HEK293 (cell line): ENCODE data around the gene PHF10.

Experiments
- CTCF ChIA-PET: fragments of 350-600 bp; formaldehyde crosslinking; extraction: SDS; loops from one replicate; lab custom pipeline; 2021; ENCODE audit warnings: antibody characterized with exemption; lab: Yijun Ruan, JAX
- POLR2A ChIA-PET: fragments of 300-600 bp; formaldehyde crosslinking; extraction: SDS; loops from one replicate; lab custom pipeline; 2020; ENCODE audit warnings: antibody characterized with exemption, inconsistent platforms; lab: Yijun Ruan, JAX
- H3K27ac ChIP-seq: fragments of 200-500 bp; sonication (Bioruptor generic); 2 replicates; pipeline ENCODE4 v1.5.1; 2014; ENCODE audit warnings: low read depth, low read length, control low read depth, inconsistent platforms; ENCODE audit errors: extremely low read depth
- H3K36me3 ChIP-seq, 2 experiments: fragments of 200-500 bp in 1 of 2; sonication (Bioruptor generic) in 1 of 2; 1 replicate in 1 of 2; 2 replicates in 1 of 2; pipeline ENCODE4 v1.5.1; 2014 to 2017; ENCODE audit warnings: inconsistent platforms in 2 of 2, low read length in 2 of 2; ENCODE audit not compliant: control insufficient read depth in 2 of 2, insufficient read depth in 1 of 2
- H3K4me1 ChIP-seq: fragments of 200-500 bp; sonication (Bioruptor generic); 2 replicates; pipeline ENCODE4 v1.5.1; 2014; ENCODE audit warnings: mild to moderate bottlenecking, low read length, inconsistent platforms; ENCODE audit not compliant: control insufficient read depth, insufficient read depth
- H3K4me3 ChIP-seq: 2 replicates; pipeline ENCODE4 v1.5.1; 2011; ENCODE audit warnings: low read depth, mild to moderate bottlenecking, control low read depth, low read length, moderate library complexity
- H3K9me3 ChIP-seq: fragments of 200-500 bp; sonication (Bioruptor generic); 2 replicates; pipeline ENCODE4 v1.5.1; 2014; ENCODE audit warnings: low read depth, low read length, inconsistent platforms; ENCODE audit not compliant: control insufficient read depth, insufficient read depth
- GLIS2 ChIP-seq: fragments of 450-650 bp; formaldehyde crosslinking; IDR thresholded peaks from 2 replicates; pipeline ENCODE4 v1.5.1; 2016; ENCODE audit warnings: missing biosample characterization, missing genetic modification characterization
- HOXA7 ChIP-seq: sonication (generic); formaldehyde crosslinking; IDR thresholded peaks from 2 replicates; pipeline ENCODE4 v1.8.1; 2022; ENCODE audit warnings: missing genetic modification reagents, borderline replicate concordance
- ZBTB20 ChIP-seq: fragments of 450-650 bp; formaldehyde crosslinking; IDR thresholded peaks from 2 replicates; pipeline ENCODE4 v1.5.1; 2016; ENCODE audit warnings: missing biosample characterization, missing genetic modification characterization
- ZBTB8A ChIP-seq: fragments of 450-650 bp; formaldehyde crosslinking; IDR thresholded peaks from 2 replicates; pipeline ENCODE4 v1.5.1; 2016; ENCODE audit warnings: missing biosample characterization, missing genetic modification characterization
- ZNF155 ChIP-seq: fragments of 450-650 bp; formaldehyde crosslinking; IDR thresholded peaks from 2 replicates; pipeline ENCODE4 v1.5.1; 2016; ENCODE audit warnings: missing biosample characterization, missing genetic modification characterization
- ZNF169 ChIP-seq: fragments of 450-650 bp; formaldehyde crosslinking; IDR thresholded peaks from 2 replicates; pipeline ENCODE4 v1.5.1; 2016; ENCODE audit warnings: missing biosample characterization, missing genetic modification characterization
- ZNF416 ChIP-seq: fragments of 450-650 bp; formaldehyde crosslinking; IDR thresholded peaks from 2 replicates; pipeline ENCODE4 v1.5.1; 2016; ENCODE audit warnings: missing biosample characterization, missing genetic modification characterization
- ZNF514 ChIP-seq: fragments of 450-650 bp; formaldehyde crosslinking; IDR thresholded peaks from 2 replicates; pipeline ENCODE4 v1.5.1; 2016; ENCODE audit warnings: missing biosample characterization, missing genetic modification characterization
- ZNF529 ChIP-seq: fragments of 450-650 bp; formaldehyde crosslinking; IDR thresholded peaks from 2 replicates; pipeline ENCODE4 v1.5.1; 2017; ENCODE audit warnings: missing genetic modification characterization, missing biosample characterization; ENCODE audit not compliant: insufficient replicate concordance
- ZNF571 ChIP-seq: fragments of 450-650 bp; formaldehyde crosslinking; IDR thresholded peaks from 2 replicates; pipeline ENCODE4 v1.5.0; 2017; ENCODE audit warnings: missing biosample characterization, missing genetic modification characterization
- ZNF654 ChIP-seq: fragments of 450-650 bp; formaldehyde crosslinking; IDR thresholded peaks from 2 replicates; pipeline ENCODE4 v1.5.1; 2016; ENCODE audit warnings: low read depth, missing biosample characterization, missing genetic modification characterization
- ZNF670 ChIP-seq: fragments of 450-650 bp; formaldehyde crosslinking; IDR thresholded peaks from 2 replicates; pipeline ENCODE4 v1.5.1; 2016; ENCODE audit warnings: missing biosample characterization, missing genetic modification characterization, low read depth
- ZNF677 ChIP-seq: fragments of 450-650 bp; IDR thresholded peaks from 2 replicates; pipeline ENCODE4 v1.5.0; 2018; ENCODE audit warnings: missing biosample characterization, mild to moderate bottlenecking, missing genetic modification characterization, moderate library complexity
- ZNF76 ChIP-seq: fragments of 450-650 bp; formaldehyde crosslinking; IDR thresholded peaks from 2 replicates; pipeline ENCODE4; 2016; ENCODE audit warnings: low read depth, missing biosample characterization, missing genetic modification characterization, borderline replicate concordance
- ZNF791 ChIP-seq: fragments of 450-650 bp; formaldehyde crosslinking; IDR thresholded peaks from 2 replicates; pipeline ENCODE4 v1.5.1; 2016; ENCODE audit warnings: missing biosample characterization, missing genetic modification characterization
- TF ChIP-seq, protein P1 (sequence below): fragments of 450-650 bp; formaldehyde crosslinking; IDR thresholded peaks from 2 replicates; pipeline ENCODE4 v1.5.1; 2017; ENCODE audit warnings: missing biosample characterization, missing genetic modification characterization
- TF ChIP-seq, protein P2 (sequence below): fragments of 450-650 bp; formaldehyde crosslinking; IDR thresholded peaks from 2 replicates; pipeline ENCODE4 v1.5.1; 2016; ENCODE audit warnings: missing biosample characterization, missing genetic modification characterization, low read depth
- TF ChIP-seq, protein P3 (sequence below): fragments of 450-650 bp; formaldehyde crosslinking; IDR thresholded peaks from 2 replicates; pipeline ENCODE4 v1.5.1; 2016; ENCODE audit warnings: missing biosample characterization, missing genetic modification characterization
- TF ChIP-seq, protein P4 (sequence below): fragments of 450-650 bp; formaldehyde crosslinking; IDR thresholded peaks from 2 replicates; pipeline ENCODE4 v1.5.1; 2017; ENCODE audit warnings: missing biosample characterization, mild to moderate bottlenecking, missing genetic modification characterization, moderate library complexity
- TF ChIP-seq, protein P5 (sequence below): fragments of 450-650 bp; formaldehyde crosslinking; IDR thresholded peaks from 2 replicates; pipeline ENCODE4 v1.5.1; 2016; ENCODE audit warnings: missing biosample characterization, missing genetic modification characterization
- TF ChIP-seq, protein P6 (sequence below): fragments of 450-650 bp; formaldehyde crosslinking; IDR thresholded peaks from 2 replicates; pipeline ENCODE4 v1.5.1; 2016; ENCODE audit warnings: missing biosample characterization, missing genetic modification characterization

PHF10 gene

DNA sequence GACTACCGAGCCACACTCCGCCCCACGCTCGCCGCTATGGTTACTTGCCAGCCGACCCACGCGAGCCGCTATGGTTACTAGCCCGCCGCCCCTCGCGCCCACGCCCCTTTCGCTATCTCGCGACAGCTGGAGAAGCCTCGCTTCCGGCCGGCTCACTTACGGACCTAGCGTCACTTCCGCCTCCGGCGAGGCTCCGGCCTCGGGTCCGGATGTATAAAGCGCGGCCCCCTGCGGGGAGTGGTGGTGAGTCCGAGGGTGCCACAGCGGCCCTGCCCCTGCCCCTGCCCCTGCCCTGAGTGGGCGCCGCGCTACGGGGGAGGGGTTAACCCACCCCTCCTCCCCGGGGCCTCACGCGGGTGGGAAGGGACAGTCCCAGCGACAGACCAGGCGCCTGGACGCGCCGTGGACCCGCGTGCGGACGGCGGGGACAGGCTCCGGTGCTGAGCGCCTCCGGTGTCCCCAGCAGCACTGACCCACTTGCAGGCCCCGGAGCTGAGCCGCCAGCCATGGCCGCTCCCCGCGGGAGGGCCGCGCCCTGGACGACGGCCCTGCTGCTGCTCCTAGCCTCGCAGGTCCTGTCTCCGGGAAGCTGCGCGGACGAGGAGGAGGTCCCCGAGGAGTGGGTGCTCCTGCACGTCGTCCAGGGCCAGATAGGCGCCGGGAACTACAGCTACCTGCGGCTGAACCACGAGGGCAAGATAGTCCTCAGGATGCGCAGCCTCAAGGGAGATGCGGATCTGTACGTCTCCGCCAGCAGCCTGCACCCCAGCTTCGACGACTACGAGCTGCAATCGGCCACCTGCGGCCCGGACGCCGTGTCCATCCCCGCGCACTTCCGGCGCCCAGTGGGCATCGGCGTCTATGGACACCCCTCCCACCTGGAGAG lies 22.1 kb downstream of the PHF10 start, which contains the start of the genes C6orf120 and WDR27 (continued):
- TF ChIP-seq, protein P1, sequence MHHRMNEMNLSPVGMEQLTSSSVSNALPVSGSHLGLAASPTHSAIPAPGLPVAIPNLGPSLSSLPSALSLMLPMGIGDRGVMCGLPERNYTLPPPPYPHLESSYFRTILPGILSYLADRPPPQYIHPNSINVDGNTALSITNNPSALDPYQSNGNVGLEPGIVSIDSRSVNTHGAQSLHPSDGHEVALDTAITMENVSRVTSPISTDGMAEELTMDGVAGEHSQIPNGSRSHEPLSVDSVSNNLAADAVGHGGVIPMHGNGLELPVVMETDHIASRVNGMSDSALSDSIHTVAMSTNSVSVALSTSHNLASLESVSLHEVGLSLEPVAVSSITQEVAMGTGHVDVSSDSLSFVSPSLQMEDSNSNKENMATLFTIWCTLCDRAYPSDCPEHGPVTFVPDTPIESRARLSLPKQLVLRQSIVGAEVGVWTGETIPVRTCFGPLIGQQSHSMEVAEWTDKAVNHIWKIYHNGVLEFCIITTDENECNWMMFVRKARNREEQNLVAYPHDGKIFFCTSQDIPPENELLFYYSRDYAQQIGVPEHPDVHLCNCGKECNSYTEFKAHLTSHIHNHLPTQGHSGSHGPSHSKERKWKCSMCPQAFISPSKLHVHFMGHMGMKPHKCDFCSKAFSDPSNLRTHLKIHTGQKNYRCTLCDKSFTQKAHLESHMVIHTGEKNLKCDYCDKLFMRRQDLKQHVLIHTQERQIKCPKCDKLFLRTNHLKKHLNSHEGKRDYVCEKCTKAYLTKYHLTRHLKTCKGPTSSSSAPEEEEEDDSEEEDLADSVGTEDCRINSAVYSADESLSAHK (tag by site-specific recombination): no peak; the same call in 1 of the 2 replicates
- TF ChIP-seq ZNF514 (tag by site-specific recombination): no peak
- peak; percentile 27; the same call in 1 of the 2 replicates for TF ChIP-seq ZNF677 (tag by site-specific recombination)

DNA sequence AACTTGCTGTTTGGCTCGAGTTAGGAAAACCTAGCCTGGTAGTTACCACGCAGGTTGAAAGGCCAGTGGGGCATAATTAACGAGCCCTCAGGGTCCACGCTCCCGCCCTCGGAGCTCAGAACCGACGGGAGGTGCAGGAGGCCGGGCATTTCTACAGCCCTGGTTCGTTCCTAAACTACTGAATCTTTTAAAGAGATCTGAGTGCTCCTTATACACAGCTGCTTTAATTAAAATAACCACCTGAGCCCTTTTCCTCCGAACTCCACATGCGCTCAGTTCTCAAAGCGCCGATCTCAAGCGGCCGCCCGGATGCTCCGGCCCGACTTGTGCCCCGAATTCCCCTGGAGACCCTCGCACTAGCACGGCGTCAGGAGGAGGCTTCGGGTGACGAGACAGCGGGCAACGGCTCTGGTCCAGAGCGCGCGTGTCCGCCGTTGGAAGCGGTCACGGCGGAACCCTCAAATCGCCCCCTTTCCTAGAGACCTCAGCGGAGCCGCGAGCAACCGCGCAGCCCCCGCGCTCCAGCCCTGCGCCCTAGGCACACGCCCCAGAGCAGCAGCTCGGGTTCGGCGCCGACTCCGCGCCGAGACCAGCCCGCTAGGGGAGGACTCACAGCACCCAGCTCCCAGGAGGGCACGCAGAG lies 22.9 kb downstream of the PHF10 start:
- POLR2A ChIA-PET: interaction anchor here (0.6 to 3.3 kb wide), 14 partner anchors 9 to 808 kb away, joined by 3 to 33 read pairs (median 4); partner anchors contain the start of genes DYNLT2 and ERMARD
- peaks cover 9% of the 10 kb centered on the region; the same call in 1 of the 2 replicates for H3K4me1 ChIP-seq
- peak overlapping the region; percentile 97 for H3K4me3 ChIP-seq
- CTCF ChIA-PET: interaction anchor here (0.6 to 1.4 kb wide), 4 partner anchors 20 to 828 kb away, joined by 3 to 5 read pairs (median 4); no protein-coding TSS in a partner anchor
- H3K9me3 ChIP-seq: no peaks in the 10 kb centered on the region
- peak overlapping the region; percentile 86; the same call in 1 of the 2 replicates for H3K27ac ChIP-seq
- peaks cover 0 to 64% of the 10 kb centered on the region in 2 experiments; a peak in 1 of 3 replicates for H3K36me3 ChIP-seq
- TF ChIP-seq ZBTB20 (tag by site-specific recombination) (no peak), ZNF76 (tag by site-specific recombination) (0 out of 2 replicates have a peak, but pooled peaks have one; percentile 1), ZNF529 (no peak), ZNF169 (no peak), ZNF155 (tag by site-specific recombination) (no peak), ZNF654 (tag by site-specific recombination) (no peak), ZNF416 (tag by site-specific recombination) (no peak), ZBTB8A (peak; percentile 90), ZNF670 (tag by site-specific recombination) (no peak), GLIS2 (tag by site-specific recombination) (peak; percentile 68; the same call in 1 of the 2 replicates), ZNF791 (no peak), ZNF571 (tag by site-specific recombination) (no peak), HOXA7 (CRISPR knock-in tag) (no peak)
- TF ChIP-seq, protein P2, sequence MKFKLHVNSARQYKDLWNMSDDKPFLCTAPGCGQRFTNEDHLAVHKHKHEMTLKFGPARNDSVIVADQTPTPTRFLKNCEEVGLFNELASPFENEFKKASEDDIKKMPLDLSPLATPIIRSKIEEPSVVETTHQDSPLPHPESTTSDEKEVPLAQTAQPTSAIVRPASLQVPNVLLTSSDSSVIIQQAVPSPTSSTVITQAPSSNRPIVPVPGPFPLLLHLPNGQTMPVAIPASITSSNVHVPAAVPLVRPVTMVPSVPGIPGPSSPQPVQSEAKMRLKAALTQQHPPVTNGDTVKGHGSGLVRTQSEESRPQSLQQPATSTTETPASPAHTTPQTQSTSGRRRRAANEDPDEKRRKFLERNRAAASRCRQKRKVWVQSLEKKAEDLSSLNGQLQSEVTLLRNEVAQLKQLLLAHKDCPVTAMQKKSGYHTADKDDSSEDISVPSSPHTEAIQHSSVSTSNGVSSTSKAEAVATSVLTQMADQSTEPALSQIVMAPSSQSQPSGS: no peak
- TF ChIP-seq, protein P3, sequence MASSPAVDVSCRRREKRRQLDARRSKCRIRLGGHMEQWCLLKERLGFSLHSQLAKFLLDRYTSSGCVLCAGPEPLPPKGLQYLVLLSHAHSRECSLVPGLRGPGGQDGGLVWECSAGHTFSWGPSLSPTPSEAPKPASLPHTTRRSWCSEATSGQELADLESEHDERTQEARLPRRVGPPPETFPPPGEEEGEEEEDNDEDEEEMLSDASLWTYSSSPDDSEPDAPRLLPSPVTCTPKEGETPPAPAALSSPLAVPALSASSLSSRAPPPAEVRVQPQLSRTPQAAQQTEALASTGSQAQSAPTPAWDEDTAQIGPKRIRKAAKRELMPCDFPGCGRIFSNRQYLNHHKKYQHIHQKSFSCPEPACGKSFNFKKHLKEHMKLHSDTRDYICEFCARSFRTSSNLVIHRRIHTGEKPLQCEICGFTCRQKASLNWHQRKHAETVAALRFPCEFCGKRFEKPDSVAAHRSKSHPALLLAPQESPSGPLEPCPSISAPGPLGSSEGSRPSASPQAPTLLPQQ (tag by site-specific recombination): 0 out of 2 replicates have a peak, but pooled peaks have one; percentile 13
- TF ChIP-seq, protein P4, sequence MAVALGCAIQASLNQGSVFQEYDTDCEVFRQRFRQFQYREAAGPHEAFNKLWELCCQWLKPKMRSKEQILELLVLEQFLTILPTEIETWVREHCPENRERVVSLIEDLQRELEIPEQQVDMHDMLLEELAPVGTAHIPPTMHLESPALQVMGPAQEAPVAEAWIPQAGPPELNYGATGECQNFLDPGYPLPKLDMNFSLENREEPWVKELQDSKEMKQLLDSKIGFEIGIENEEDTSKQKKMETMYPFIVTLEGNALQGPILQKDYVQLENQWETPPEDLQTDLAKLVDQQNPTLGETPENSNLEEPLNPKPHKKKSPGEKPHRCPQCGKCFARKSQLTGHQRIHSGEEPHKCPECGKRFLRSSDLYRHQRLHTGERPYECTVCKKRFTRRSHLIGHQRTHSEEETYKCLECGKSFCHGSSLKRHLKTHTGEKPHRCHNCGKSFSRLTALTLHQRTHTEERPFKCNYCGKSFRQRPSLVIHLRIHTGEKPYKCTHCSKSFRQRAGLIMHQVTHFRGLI: no peak
- TF ChIP-seq, protein P5, sequence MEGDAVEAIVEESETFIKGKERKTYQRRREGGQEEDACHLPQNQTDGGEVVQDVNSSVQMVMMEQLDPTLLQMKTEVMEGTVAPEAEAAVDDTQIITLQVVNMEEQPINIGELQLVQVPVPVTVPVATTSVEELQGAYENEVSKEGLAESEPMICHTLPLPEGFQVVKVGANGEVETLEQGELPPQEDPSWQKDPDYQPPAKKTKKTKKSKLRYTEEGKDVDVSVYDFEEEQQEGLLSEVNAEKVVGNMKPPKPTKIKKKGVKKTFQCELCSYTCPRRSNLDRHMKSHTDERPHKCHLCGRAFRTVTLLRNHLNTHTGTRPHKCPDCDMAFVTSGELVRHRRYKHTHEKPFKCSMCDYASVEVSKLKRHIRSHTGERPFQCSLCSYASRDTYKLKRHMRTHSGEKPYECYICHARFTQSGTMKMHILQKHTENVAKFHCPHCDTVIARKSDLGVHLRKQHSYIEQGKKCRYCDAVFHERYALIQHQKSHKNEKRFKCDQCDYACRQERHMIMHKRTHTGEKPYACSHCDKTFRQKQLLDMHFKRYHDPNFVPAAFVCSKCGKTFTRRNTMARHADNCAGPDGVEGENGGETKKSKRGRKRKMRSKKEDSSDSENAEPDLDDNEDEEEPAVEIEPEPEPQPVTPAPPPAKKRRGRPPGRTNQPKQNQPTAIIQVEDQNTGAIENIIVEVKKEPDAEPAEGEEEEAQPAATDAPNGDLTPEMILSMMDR (tag by site-specific recombination): 0 out of 2 replicates have a peak, but pooled peaks have one; percentile 21
- TF ChIP-seq, protein P6, sequence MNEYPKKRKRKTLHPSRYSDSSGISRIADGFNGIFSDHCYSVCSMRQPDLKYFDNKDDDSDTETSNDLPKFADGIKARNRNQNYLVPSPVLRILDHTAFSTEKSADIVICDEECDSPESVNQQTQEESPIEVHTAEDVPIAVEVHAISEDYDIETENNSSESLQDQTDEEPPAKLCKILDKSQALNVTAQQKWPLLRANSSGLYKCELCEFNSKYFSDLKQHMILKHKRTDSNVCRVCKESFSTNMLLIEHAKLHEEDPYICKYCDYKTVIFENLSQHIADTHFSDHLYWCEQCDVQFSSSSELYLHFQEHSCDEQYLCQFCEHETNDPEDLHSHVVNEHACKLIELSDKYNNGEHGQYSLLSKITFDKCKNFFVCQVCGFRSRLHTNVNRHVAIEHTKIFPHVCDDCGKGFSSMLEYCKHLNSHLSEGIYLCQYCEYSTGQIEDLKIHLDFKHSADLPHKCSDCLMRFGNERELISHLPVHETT (tag by site-specific recombination): no peak
